SK-N-SH (cell line): ENCODE results near the gene SHANK2. TPM values are rescaled to one million over a fixed set of nuclear protein-coding genes. Genes with fewer than 3 reads are reported as not detected.

ENCODE experiments used
- CTCF ChIA-PET: fragments of 300-600, 350-600 bp; formaldehyde crosslinking; extraction: SDS; loops from one replicate; lab custom pipeline; 2021; lab: Yijun Ruan, JAX
- POLR2A ChIA-PET: fragments of 350-600 bp; sonication (Branson Sonifier 250); formaldehyde crosslinking; extraction: SDS; loops from one replicate; lab custom pipeline; 2020; ENCODE audit warnings: antibody characterized with exemption, inconsistent platforms; lab: Yijun Ruan, JAX
- DNase-seq: peaks from one replicate; pipeline ENCODE4 v3.0.0; 2012
- H2AFZ ChIP-seq: fragments of 200-600 bp; sonication (generic); 2 replicates; pipeline ENCODE4 v1.8.1; 2016; ENCODE audit warnings: antibody characterized with exemption, mild to moderate bottlenecking, low read depth
- H3F3A ChIP-seq: fragments of 200-600 bp; sonication (generic); replicated peaks from 2 replicates; pipeline ENCODE3; 2016; ENCODE audit warnings: antibody characterized with exemption, mild to moderate bottlenecking; ENCODE audit not compliant: insufficient read depth
- H3K27ac ChIP-seq, 2 experiments: fragments of 200-500 bp in 1 of 2; fragments of 200-600 bp in 1 of 2; sonication (Bioruptor generic) in 1 of 2; sonication (generic), shearing (Covaris generic) in 1 of 2; 2 replicates each; pipeline versions ENCODE4 v1.5.1 to v1.6.1; 2014 to 2016; ENCODE audit warnings: low read depth in 2 of 2, inconsistent platforms in 1 of 2, low read length in 1 of 2, mild to moderate bottlenecking in 1 of 2, mixed read lengths in 1 of 2
- H3K27me3 ChIP-seq: fragments of 200-600 bp; sonication (generic), shearing (Covaris generic); 2 replicates; pipeline ENCODE4 v1.6.1; 2016; ENCODE audit warnings: mixed run types; ENCODE audit not compliant: insufficient read depth
- H3K36me3 ChIP-seq, 2 experiments: fragments of 200-500 bp in 1 of 2; fragments of 200-600 bp in 1 of 2; sonication (Bioruptor generic) in 1 of 2; sonication (generic) in 1 of 2; replicated peaks in 1 of 2; 2 replicates each; pipeline versions ENCODE3 to v1.5.1; 2014 to 2016; ENCODE audit warnings: low read length in 1 of 2, mild to moderate bottlenecking in 1 of 2; ENCODE audit not compliant: insufficient read depth in 2 of 2, control insufficient read depth in 1 of 2
- H3K4me1 ChIP-seq, 2 experiments: fragments of 200-500 bp in 1 of 2; fragments of 200-600 bp in 1 of 2; sonication (Bioruptor generic) in 1 of 2; sonication (generic), shearing (Covaris generic) in 1 of 2; 2 replicates each; pipeline versions ENCODE4 v1.5.1 to v1.6.1; 2014 to 2016; ENCODE audit warnings: low read depth in 1 of 2, low read length in 1 of 2, mixed run types in 1 of 2; ENCODE audit not compliant: insufficient read depth in 2 of 2, control insufficient read depth in 1 of 2
- H3K4me2 ChIP-seq: fragments of 200-600 bp; sonication (generic), shearing (Covaris generic); 2 replicates; pipeline ENCODE4 v1.6.1; 2017; ENCODE audit warnings: mixed run types
- H3K4me3 ChIP-seq, 2 experiments: fragments of 200-500 bp in 1 of 2; fragments of 200-600 bp in 1 of 2; sonication (Bioruptor generic) in 1 of 2; sonication (generic), shearing (Covaris generic) in 1 of 2; 2 replicates each; pipeline versions ENCODE4 v1.5.1 to v1.8.1; 2014 to 2016; ENCODE audit warnings: low read depth in 2 of 2, inconsistent platforms in 1 of 2, low read length in 1 of 2, mild to moderate bottlenecking in 1 of 2, mixed read lengths in 1 of 2, moderate library complexity in 1 of 2
- H3K79me2 ChIP-seq: fragments of 200-600 bp; sonication (generic); 2 replicates; pipeline ENCODE4 v1.8.1; 2017; ENCODE audit warnings: mild to moderate bottlenecking; ENCODE audit not compliant: insufficient read depth
- H3K9ac ChIP-seq: fragments of 200-600 bp; sonication (generic); 2 replicates; pipeline ENCODE4 v1.6.1; 2017; ENCODE audit warnings: mixed run types
- H3K9me2 ChIP-seq: fragments of 200-600 bp; sonication (generic); 2 replicates; pipeline ENCODE4 v1.6.1; 2017; ENCODE audit warnings: mixed run types
- H3K9me3 ChIP-seq: fragments of 200-600 bp; sonication (generic); 2 replicates; pipeline ENCODE4 v1.6.1; 2017; ENCODE audit warnings: mixed run types, mild to moderate bottlenecking, moderate library complexity
- H4K20me1 ChIP-seq: fragments of 200-600 bp; sonication (generic); 2 replicates; pipeline ENCODE4 v1.6.1; 2017; ENCODE audit warnings: mild to moderate bottlenecking, mixed run types; ENCODE audit not compliant: insufficient read depth
- CHD2 ChIP-seq: fragments of 150-350 bp; IDR thresholded peaks from 2 replicates; pipeline ENCODE4 v1.6.1; 2018; ENCODE audit warnings: low read length; ENCODE audit not compliant: partially characterized antibody
- CTCF ChIP-seq: fragments of 200-600 bp; sonication (generic); IDR thresholded peaks from 2 replicates; pipeline ENCODE4 v1.6.1; 2017; ENCODE audit warnings: antibody characterized with exemption, mild to moderate bottlenecking, moderate library complexity
- FOSL2 ChIP-seq: IDR thresholded peaks from 2 replicates; pipeline ENCODE4 v1.4.0; 2012; ENCODE audit warnings: low read depth, mild to moderate bottlenecking, moderate library complexity, borderline replicate concordance
- FOXJ3 ChIP-seq: sonication (generic); formaldehyde crosslinking; IDR thresholded peaks from 2 replicates; pipeline ENCODE4 v1.5.1; 2020; ENCODE audit warnings: mild to moderate bottlenecking, missing genetic modification reagents
- FOXM1 ChIP-seq: IDR thresholded peaks from 2 replicates; pipeline ENCODE4 v1.4.0; 2012; ENCODE audit warnings: low read depth, mild to moderate bottlenecking
- GABPA ChIP-seq: IDR thresholded peaks from 2 replicates; pipeline ENCODE4 v1.4.0; 2012; ENCODE audit warnings: low read depth, mild to moderate bottlenecking
- GATA2 ChIP-seq: sonication (generic); formaldehyde crosslinking; IDR thresholded peaks from 2 replicates; pipeline ENCODE4 v1.5.0; 2020; ENCODE audit warnings: mild to moderate bottlenecking, missing genetic modification reagents
- JUND ChIP-seq: IDR thresholded peaks from 2 replicates; pipeline ENCODE4 v1.4.0; 2012
- MAX ChIP-seq: IDR thresholded peaks from 2 replicates; pipeline ENCODE4 v1.4.0; 2012; ENCODE audit warnings: low read depth
- NFIC ChIP-seq: IDR thresholded peaks from 2 replicates; pipeline ENCODE4 v1.4.0; 2012; ENCODE audit warnings: borderline replicate concordance
- PBX3 ChIP-seq: IDR thresholded peaks from 2 replicates; pipeline ENCODE4; 2012
- RCOR1 ChIP-seq: fragments of 150-350 bp; IDR thresholded peaks from 2 replicates; pipeline ENCODE4 v1.6.1; 2017; ENCODE audit warnings: antibody characterized with exemption, low read length
- SIN3A ChIP-seq: IDR thresholded peaks from 2 replicates; pipeline ENCODE4 v1.6.1; 2012; ENCODE audit warnings: low read depth, mild to moderate bottlenecking, low read length, moderate library complexity, borderline replicate concordance
- SMC3 ChIP-seq: IDR thresholded peaks from 2 replicates; pipeline ENCODE4 v1.6.1; 2012; ENCODE audit warnings: low read depth, low read length, improper control_type of control experiment
- TCF12 ChIP-seq: IDR thresholded peaks from 2 replicates; pipeline ENCODE4 v1.4.0; 2012
- TEAD4 ChIP-seq: IDR thresholded peaks from 2 replicates; pipeline ENCODE4 v1.4.0; 2012; ENCODE audit warnings: mild to moderate bottlenecking, borderline replicate concordance; ENCODE audit not compliant: insufficient read depth
- WGBS: methylation state at CpG from one replicate; pipeline ENCODE4 v1.1.6; 2017; ENCODE audit warnings: low lambda C conversion rate; 5-methylcytosine and 5-hydroxymethylcytosine counted together
- polyA plus RNA-seq, 3 experiments: library from polyadenylated mRNA; depleted of rRNA; stranded (reverse); fragments of >200 nt; gene quantifications; 2 replicates each; pipeline ENCODE4 v1.2.3, GENCODE V29; 2012
- TF ChIP-seq, protein P1 (sequence below): IDR thresholded peaks from 2 replicates; pipeline ENCODE4 v1.4.0; 2012; ENCODE audit warnings: low read depth, borderline replicate concordance
- TF ChIP-seq, protein P2 (sequence below): fragments of 150-350 bp; IDR thresholded peaks from 2 replicates; pipeline ENCODE4 v1.6.1; 2016; ENCODE audit warnings: mild to moderate bottlenecking, low read depth, low read length

The SHANK2 gene
- polyA plus RNA-seq, 1 of the 3 experiments (the other 2 are of a cell fraction), result under 0.01 TPM

GRCh38 chr11:71282581-71283351, 30.4 kb upstream of the SHANK2 start:
- 56% methylated on average over 11 of the region's 15 CpGs for WGBS
- H2AFZ ChIP-seq, result no peak overlapping the region
- H3K9ac ChIP-seq, result no peak overlapping the region
- peaks cover 0 to 21% of the 10 kb centered on the region in 2 experiments; a peak in 1 of 4 replicates for H3K4me1 ChIP-seq
- no peaks in the 10 kb centered on the region for H3K9me2 ChIP-seq
- no peaks in the 10 kb centered on the region for H3K79me2 ChIP-seq
- DNase-seq, result no peak
- H4K20me1 ChIP-seq, result no peaks in the 10 kb centered on the region
- ChIA-PET POLR2A (no interaction called here), CTCF (no interaction called here)
- no peak overlapping the region for H3K4me2 ChIP-seq
- no peaks in the 10 kb centered on the region for H3K9me3 ChIP-seq
- H3F3A ChIP-seq, result no peaks in the 10 kb centered on the region
- no peak overlapping the region for H3K27ac ChIP-seq
- no peak overlapping the region for H3K4me3 ChIP-seq
- H3K36me3 ChIP-seq, result no peaks in the 10 kb centered on the region
- TF ChIP-seq SIN3A, result no peak
- TF ChIP-seq CHD2, result no peak
- TF ChIP-seq NFIC, result no peak
- no peak for TF ChIP-seq FOXM1
- no peak for TF ChIP-seq GABPA
- no peak for TF ChIP-seq FOSL2
- TF ChIP-seq, protein P1, sequence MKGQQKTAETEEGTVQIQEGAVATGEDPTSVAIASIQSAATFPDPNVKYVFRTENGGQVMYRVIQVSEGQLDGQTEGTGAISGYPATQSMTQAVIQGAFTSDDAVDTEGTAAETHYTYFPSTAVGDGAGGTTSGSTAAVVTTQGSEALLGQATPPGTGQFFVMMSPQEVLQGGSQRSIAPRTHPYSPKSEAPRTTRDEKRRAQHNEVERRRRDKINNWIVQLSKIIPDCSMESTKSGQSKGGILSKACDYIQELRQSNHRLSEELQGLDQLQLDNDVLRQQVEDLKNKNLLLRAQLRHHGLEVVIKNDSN, result no peak
- TF ChIP-seq RCOR1, result no peak
- no peak for TF ChIP-seq JUND
- no peak for TF ChIP-seq GATA2 (CRISPR knock-in tag)
- TF ChIP-seq CTCF, result no peak
- no peak for TF ChIP-seq SMC3
- TF ChIP-seq, protein P2, sequence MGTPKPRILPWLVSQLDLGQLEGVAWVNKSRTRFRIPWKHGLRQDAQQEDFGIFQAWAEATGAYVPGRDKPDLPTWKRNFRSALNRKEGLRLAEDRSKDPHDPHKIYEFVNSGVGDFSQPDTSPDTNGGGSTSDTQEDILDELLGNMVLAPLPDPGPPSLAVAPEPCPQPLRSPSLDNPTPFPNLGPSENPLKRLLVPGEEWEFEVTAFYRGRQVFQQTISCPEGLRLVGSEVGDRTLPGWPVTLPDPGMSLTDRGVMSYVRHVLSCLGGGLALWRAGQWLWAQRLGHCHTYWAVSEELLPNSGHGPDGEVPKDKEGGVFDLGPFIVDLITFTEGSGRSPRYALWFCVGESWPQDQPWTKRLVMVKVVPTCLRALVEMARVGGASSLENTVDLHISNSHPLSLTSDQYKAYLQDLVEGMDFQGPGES, result no peak
- no peak for TF ChIP-seq TCF12
- TF ChIP-seq TEAD4, result no peak
- TF ChIP-seq MAX, result no peak
- TF ChIP-seq FOXJ3 (CRISPR knock-in tag), result no peak
- TF ChIP-seq PBX3, result no peak
- H3K27me3 ChIP-seq, result no peaks in the 10 kb centered on the region
